Aortic smooth muscle cell (primary cell): ENCODE measurements around the gene EVPLL. TPM values are rescaled to one million over a fixed set of nuclear protein-coding genes. Genes with fewer than 3 reads are reported as not detected.

Experiments
- total RNA-seq: library from RNA; depleted of rRNA; stranded (reverse); fragments of >200 nt; gene quantifications from 2 replicates; pipeline ENCODE4 v1.2.3, GENCODE V29; 2014

EVPLL gene
- total RNA-seq = not detected in 2 replicates

DNA sequence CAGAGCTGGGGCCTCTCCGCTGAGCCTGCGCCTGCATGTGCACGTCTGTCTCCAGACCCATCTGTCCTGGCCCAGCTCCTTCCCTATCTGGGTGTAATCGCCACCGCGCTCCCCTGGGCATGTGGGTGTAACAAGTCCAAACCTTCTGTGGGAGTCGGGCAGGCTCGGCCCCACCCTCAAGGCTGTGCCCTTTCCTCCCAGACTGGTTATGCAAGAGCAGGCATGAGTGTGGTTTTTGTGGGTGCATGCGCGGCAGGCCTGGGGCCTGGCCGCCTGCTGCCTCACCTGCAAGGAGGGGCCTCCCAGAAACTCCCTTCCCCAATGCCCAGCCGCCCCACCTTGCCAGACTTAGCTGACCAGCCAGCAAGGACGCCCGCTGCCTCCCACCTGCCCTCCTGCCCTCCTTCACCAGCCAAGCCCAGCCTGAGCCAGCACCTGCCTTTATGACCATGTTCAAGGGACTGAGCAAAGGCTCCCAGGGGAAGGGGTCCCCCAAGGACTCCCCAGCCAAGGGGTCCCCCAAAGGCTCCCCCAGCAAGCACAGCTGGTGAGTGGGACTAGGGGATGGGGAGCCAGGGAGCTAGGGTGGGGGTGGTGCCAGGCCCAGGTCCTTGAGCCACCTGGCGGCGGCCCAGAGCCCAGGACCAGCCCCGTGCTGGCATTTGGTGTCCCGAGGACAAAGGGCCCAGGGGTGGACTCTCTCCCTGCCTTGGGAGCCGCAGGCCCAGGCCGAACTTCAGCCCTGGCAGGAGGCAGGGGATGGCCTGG lies at the start of gene EVPLL:
TSS of gene EVPLL (plus strand) at position 342 of the 768 bp plus-strand sequence. CDS start 3,160 bp downstream, outside the sequence.

GRCh38 chr17:18363101-18364049 lies 14.2 kb upstream of the EVPLL start, which contains the start of gene SHMT1:
SHMT1 (minus strand) TSS chr17:18363550; CDS start chr17:18355981, 7,569 bp downstream.

Other genes with a start within 250 kb of the EVPLL start
- 89.7 and 115 TPM in 2 replicates for gene ALKBH5, start 193.9 kb upstream of the EVPLL start, total RNA-seq
- 27.3 and 29.3 TPM in 2 replicates for gene LLGL1, start 152.1 kb upstream of the EVPLL start, total RNA-seq
- gene FLII, start 119.0 kb upstream of the EVPLL start, total RNA-seq = 408 and 546 TPM in 2 replicates
- 15.1 and 29.2 TPM in 2 replicates for gene MIEF2, start 117.1 kb upstream of the EVPLL start, total RNA-seq
- 15.4 and 17.4 TPM in 2 replicates for gene TOP3A, start 62.8 kb upstream of the EVPLL start, total RNA-seq
- gene SMCR8, start 62.5 kb upstream of the EVPLL start, total RNA-seq = 12.8 and 13.9 TPM in 2 replicates
- 4.3 and 4.5 TPM in 2 replicates for gene SHMT1, start 14.2 kb upstream of the EVPLL start, total RNA-seq
- gene LGALS9C, start 99.0 kb downstream of the EVPLL start, total RNA-seq = not detected in 2 replicates